Measurements from ENCODE around the gene TREX2. TPM values are rescaled to one million over a fixed set of nuclear protein-coding genes. Genes with fewer than 3 reads are reported as not detected.

TREX2 gene
- total and polyA plus RNA-seq, 2 of the 8 experiments (the other 6 are each of a cell fraction or from before 2014, with no cell fraction given): 0.71 to 0.80 TPM

- H3K79me1 ChIP-seq (ENCODE audit: low read depth, low read length): no peaks in the 10 kb centered on the region
- 90% methylated on average over 4 of the region's 16 CpGs; no CpG with 5 or more reads in 1 of the 2 experiments for WGBS, 2 experiments (ENCODE audit: extremely low coverage in 1 of 2, insufficient coverage in 1 of 2, insufficient read length in 1 of 2, insufficient replicate concordance in 2 of 2, low coverage in 1 of 2, low lambda C conversion rate in 2 of 2, missing lambda C conversion rate in 1 of 2)
- no peak overlapping the region for H4K8ac ChIP-seq (ENCODE audit: extremely low read depth, insufficient read depth, low read length)
- no peak overlapping the region for H4K91ac ChIP-seq (replicated peaks; ENCODE audit: insufficient read length, low read length)
- H2BK120ac ChIP-seq (replicated peaks; ENCODE audit: low read depth, low read length): no peak overlapping the region
- peaks cover 5 to 22% (median 17%) of the 10 kb centered on the region in 4 experiments; a peak in 6 of 7 replicates for H3K27me3 ChIP-seq (replicated peaks in 1 of 4; ENCODE audit: control insufficient read depth in 3 of 4, extremely low read depth in 1 of 4, insufficient read depth in 3 of 4, low read length in 3 of 4)
- no peak overlapping the region for H3K14ac ChIP-seq (ENCODE audit: insufficient read length)
- no peak overlapping the region for H2BK20ac ChIP-seq (ENCODE audit: low read length)
- no peaks in the 10 kb centered on the region for H4K20me1 ChIP-seq (replicated peaks in 1 of 2; ENCODE audit: control insufficient read depth in 1 of 2, insufficient read depth in 2 of 2, low read length in 2 of 2)
- H3K27ac ChIP-seq (ENCODE audit: low read depth, low read length): no peak overlapping the region
- no peaks in the 10 kb centered on the region for H3K36me3 ChIP-seq (ENCODE audit: control insufficient read depth in 2 of 4, insufficient read depth in 4 of 4, low read length in 3 of 4)
- H2AFZ ChIP-seq (ENCODE audit: low read length): no peak overlapping the region
- no peaks in the 10 kb centered on the region for H3K23me2 ChIP-seq (ENCODE audit: low read depth, low read length)
- H3K9me3 ChIP-seq (ENCODE audit: insufficient read depth in 2 of 2, low read depth in 1 of 2, low read length in 1 of 2): no peaks in the 10 kb centered on the region
- DNase-seq (ENCODE audit: low read depth in 1 of 2, low spot score in 2 of 2) (no peak), FAIRE-seq (no peak)
- no peak overlapping the region for H3K4ac ChIP-seq (replicated peaks; ENCODE audit: insufficient read length, low read depth, low read length)
- no peak overlapping the region for H3K18ac ChIP-seq (ENCODE audit: extremely low read depth, low read length)
- H3K4me3 ChIP-seq (ENCODE audit: extremely low read depth in 1 of 4, insufficient read depth in 2 of 4, low read depth in 3 of 4, low read length in 4 of 4): no peak overlapping the region
- no peak overlapping the region for H3K4me2 ChIP-seq (ENCODE audit: insufficient read depth in 1 of 2, low read depth in 2 of 2, low read length in 2 of 2)
- H3K4me1 ChIP-seq (replicated peaks in 1 of 4; ENCODE audit: control insufficient read depth in 3 of 4, insufficient read depth in 4 of 4, low read length in 3 of 4): peaks cover 0 to 17% (median 5%) of the 10 kb centered on the region in 4 experiments; a peak in 3 of 7 replicates
- POLR2A ChIA-PET (ENCODE audit: partially characterized antibody): no interaction called here
- H3K23ac ChIP-seq (ENCODE audit: insufficient read length): no peak overlapping the region
- no peak overlapping the region for H3K56ac ChIP-seq (replicated peaks; ENCODE audit: insufficient read length, low read depth, low read length)
- H2BK15ac ChIP-seq (ENCODE audit: low read length): no peak overlapping the region
- no peaks in the 10 kb centered on the region for H3K79me2 ChIP-seq (ENCODE audit: control insufficient read depth in 1 of 2, insufficient read depth in 2 of 2, low read length in 2 of 2)
- CTCF ChIA-PET (ENCODE audit: partially characterized antibody): interaction anchor here (1.9 to 2.3 kb wide), 2 partner anchors 8 to 28 kb away, joined by 7 to 13 read pairs; partner anchors contain the start of gene HAUS7
- H2BK12ac ChIP-seq (ENCODE audit: low read depth, low read length): 0 out of 2 replicates have a peak overlapping the region, but pooled peaks have one; percentile 27
- no peak overlapping the region for H2BK5ac ChIP-seq (ENCODE audit: low read depth, low read length)
- H4K5ac ChIP-seq (ENCODE audit: insufficient read length, low read depth, low read length): no peak overlapping the region
- H2AK5ac ChIP-seq (ENCODE audit: low read depth, low read length): no peak overlapping the region
- H3K9ac ChIP-seq (replicated peaks in 1 of 4; ENCODE audit: extremely low read depth in 1 of 4, low read depth in 3 of 4, low read length in 3 of 4): no peak overlapping the region
- TF ChIP-seq RBBP5 (IDR thresholded peaks at IDR 0.05; ENCODE audit: borderline replicate concordance, low read depth, low read length) (no peak), KDM5A (IDR thresholded peaks at IDR 0.05; ENCODE audit: low read length) (no peak), MAX (IDR thresholded peaks at IDR 0.05) (no peak), CEBPB (IDR thresholded peaks at IDR 0.05; ENCODE audit: low read depth, low read length) (no peak), SIN3A (conservative IDR thresholded peaks at IDR 0.05 in 1 of 2, IDR thresholded peaks at IDR 0.05 in 1 of 2; ENCODE audit: low read depth in 1 of 2, low read length in 2 of 2) (no peak), SP2 (IDR thresholded peaks at IDR 0.05; ENCODE audit: low read length) (no peak), GTF2F1 (IDR thresholded peaks at IDR 0.05; ENCODE audit: borderline replicate concordance, low read depth, low read length) (no peak), NANOG (IDR thresholded peaks at IDR 0.05; ENCODE audit: insufficient read depth, low read depth, low read length, poor library complexity, severe bottlenecking) (no peak), HDAC2 (IDR thresholded peaks at IDR 0.05; ENCODE audit: borderline replicate concordance in 1 of 2, low read depth in 2 of 2, low read length in 2 of 2) (no peak), MAFK (IDR thresholded peaks at IDR 0.05; ENCODE audit: low read depth, low read length) (no peak), BCL11A (IDR thresholded peaks at IDR 0.05; ENCODE audit: low read depth in 2 of 2, low read length in 2 of 2) (no peak), KDM4A (IDR thresholded peaks at IDR 0.05; ENCODE audit: low read depth, low read length, severe bottlenecking) (no peak), GABPA (IDR thresholded peaks at IDR 0.05; ENCODE audit: borderline replicate concordance, insufficient read depth, low read length) (no peak)
Measured at GRCh38 chrX:153478746-153479145, 32.9 kb upstream of the TREX2 start.

Measured in H1 (cell line).